Fibroblast of lung (primary cell): ENCODE measurements around the gene ENOX1. TPM values are rescaled to one million over a fixed set of nuclear protein-coding genes. Genes with fewer than 3 reads are reported as not detected.

Experiments
- DNase-seq, 2 donors: peaks; one replicate each; pipeline versions ENCODE4 v3.0.0 to v3.0.0-alpha.2; 2010; ENCODE audit warnings: low read depth in 2 of 2
- H2AFZ ChIP-seq: 2 replicates; pipeline ENCODE4 v1.5.1; 2012; ENCODE audit warnings: low read length, control low read depth, inconsistent platforms
- H3K27ac ChIP-seq: 2 replicates; pipeline ENCODE4 v1.5.1; 2011; ENCODE audit warnings: low read length, control low read depth; ENCODE audit not compliant: insufficient read depth
- H3K27me3 ChIP-seq: 2 replicates; pipeline ENCODE4 v1.5.1; 2011; ENCODE audit warnings: mild to moderate bottlenecking, low read length; ENCODE audit not compliant: control insufficient read depth, insufficient read depth
- H3K36me3 ChIP-seq: 2 replicates; pipeline ENCODE4 v1.5.1; 2011; ENCODE audit warnings: low read length; ENCODE audit not compliant: control insufficient read depth, insufficient read depth
- H3K4me1 ChIP-seq: 2 replicates; pipeline ENCODE4 v1.5.1; 2011; ENCODE audit warnings: low read length; ENCODE audit not compliant: control insufficient read depth, insufficient read depth; ENCODE audit errors: extremely low read depth
- H3K4me2 ChIP-seq: 2 replicates; pipeline ENCODE4 v1.5.1; 2011; ENCODE audit warnings: low read length, control low read depth; ENCODE audit not compliant: insufficient read depth; ENCODE audit errors: extremely low read depth
- H3K4me3 ChIP-seq, 4 experiments: fragments of 200-600 bp in 1 of 4; sonication (generic) in 1 of 4; replicated peaks in 1 of 4; 2 replicates each; pipeline ENCODE4 v1.5.1; 2011 to 2016; ENCODE audit warnings: low read length in 4 of 4, low read depth in 3 of 4, mild to moderate bottlenecking in 3 of 4, control low read depth in 2 of 4, inconsistent platforms in 1 of 4, mixed read lengths in 1 of 4; ENCODE audit not compliant: insufficient read depth in 1 of 4; ENCODE audit errors: control extremely low read depth in 1 of 4
- H3K79me2 ChIP-seq: 2 replicates; pipeline ENCODE4 v1.5.1; 2012; ENCODE audit warnings: mild to moderate bottlenecking, low read length, inconsistent platforms; ENCODE audit not compliant: control insufficient read depth, insufficient read depth
- H3K9ac ChIP-seq: 2 replicates; pipeline ENCODE4 v1.5.1; 2011; ENCODE audit warnings: mild to moderate bottlenecking, low read length, control low read depth; ENCODE audit not compliant: insufficient read depth
- H3K9me3 ChIP-seq: 2 replicates; pipeline ENCODE4 v1.5.1; 2012; ENCODE audit warnings: low read depth, low read length; ENCODE audit not compliant: control insufficient read depth, insufficient read depth
- H4K20me1 ChIP-seq: 2 replicates; pipeline ENCODE4 v1.5.1; 2011; ENCODE audit warnings: low read length; ENCODE audit not compliant: control insufficient read depth, insufficient read depth; ENCODE audit errors: extremely low read depth
- CTCF ChIP-seq, 2 donors: IDR thresholded peaks in 1 of 2; conservative IDR thresholded peaks in 1 of 2; 1 replicate in 1 of 2; 2 replicates in 1 of 2; pipeline ENCODE4 v1.5.1; 2011 to 2012; ENCODE audit warnings: low read length in 2 of 2, control low read depth in 1 of 2, inconsistent platforms in 1 of 2, low read depth in 1 of 2, mild to moderate bottlenecking in 1 of 2
- EZH2 ChIP-seq: IDR thresholded peaks from 2 replicates; pipeline ENCODE4 v1.5.1; 2012; ENCODE audit warnings: low read length, control low read depth, mild to moderate bottlenecking; ENCODE audit errors: missing control alignments
- polyA plus RNA-seq, 2 donors: library from polyadenylated mRNA; depleted of rRNA in 1 of 2; stranded (reverse) in 1 of 2; unstranded in 1 of 2; fragments of >200 nt; gene quantifications; 2 replicates each; pipeline ENCODE4 v1.2.1, GENCODE V29; 2011 to 2012; ENCODE audit warnings: missing spikeins in 1 of 2
- total RNA-seq: library from RNA; depleted of rRNA; stranded (reverse); fragments of >200 nt; gene quantifications from 2 replicates; pipeline ENCODE4 v1.2.1, GENCODE V29; 2014

The ENOX1 gene
- total and polyA plus RNA-seq, 2 donors (not counting 1 experiment from before 2014, with no cell fraction given): 3.5 to 7.6 TPM

DNA sequence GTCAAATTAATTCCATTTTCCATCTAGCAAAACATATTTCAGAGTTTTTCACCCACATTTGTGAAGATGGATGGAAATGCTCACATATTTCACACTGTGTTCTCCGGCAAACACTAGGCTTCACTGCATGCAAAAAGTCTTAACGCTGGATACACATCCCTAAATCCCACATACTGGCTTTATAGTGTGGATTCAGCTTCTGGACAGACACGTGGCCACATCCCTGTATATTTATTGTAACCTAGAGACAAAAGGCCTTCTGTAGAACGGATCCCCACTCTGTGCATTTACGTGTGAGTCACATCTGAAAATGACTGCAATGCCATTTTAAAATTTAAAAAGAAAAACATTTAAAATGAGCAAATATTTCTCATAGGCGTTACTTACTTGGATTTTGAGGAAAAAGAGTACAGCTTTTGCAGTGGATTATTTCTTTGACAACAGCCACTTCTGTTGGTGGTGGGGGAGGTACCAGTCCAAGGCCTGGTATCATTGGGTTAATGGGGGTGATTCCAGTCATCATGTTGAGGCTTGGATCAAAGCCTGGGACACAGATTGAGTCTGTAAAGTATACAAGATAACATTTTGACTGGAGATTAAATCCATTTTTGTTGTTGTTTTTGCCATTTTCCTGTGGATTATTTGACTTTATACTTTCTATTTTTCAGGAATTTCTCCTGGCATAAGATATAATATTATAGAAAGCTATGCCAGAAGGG, 425.7 kb downstream of the ENOX1 start:
- H3K4me1 ChIP-seq: peaks cover 5% of the 10 kb centered on the region
- TF ChIP-seq EZH2 (no peak), CTCF (conservative IDR thresholded peaks at IDR 0.05 in 1 of 2, IDR thresholded peaks at IDR 0.05 in 1 of 2; ENCODE audit: low read depth in 1 of 2, low read length in 2 of 2) (no peak)
- H2AFZ ChIP-seq: no peak overlapping the region
- no peaks in the 10 kb centered on the region for H4K20me1 ChIP-seq
- H3K9me3 ChIP-seq: no peaks in the 10 kb centered on the region
- peak in 1 of 2 donors; percentile 63 for DNase-seq
- H3K27me3 ChIP-seq: no peaks in the 10 kb centered on the region
- no peak overlapping the region for H3K9ac ChIP-seq
- no peak overlapping the region for H3K27ac ChIP-seq
- no peaks in the 10 kb centered on the region for H3K79me2 ChIP-seq
- H3K4me3 ChIP-seq: no peak overlapping the region
- H3K4me2 ChIP-seq: no peak overlapping the region
- H3K36me3 ChIP-seq: no peaks in the 10 kb centered on the region

- TF ChIP-seq CTCF (conservative IDR thresholded peaks at IDR 0.05 in 1 of 2, IDR thresholded peaks at IDR 0.05 in 1 of 2; ENCODE audit: low read depth in 1 of 2, low read length in 2 of 2) (no peak), EZH2 (no peak)
- DNase-seq: no peak
- H3K36me3 ChIP-seq: no peaks in the 10 kb centered on the region
- no peak overlapping the region for H3K27ac ChIP-seq
- H3K79me2 ChIP-seq: no peaks in the 10 kb centered on the region
- no peak overlapping the region for H3K4me3 ChIP-seq
- H3K27me3 ChIP-seq: no peaks in the 10 kb centered on the region
- no peaks in the 10 kb centered on the region for H4K20me1 ChIP-seq
- H3K4me1 ChIP-seq: peaks cover 5% of the 10 kb centered on the region
- H2AFZ ChIP-seq: no peak overlapping the region
- no peak overlapping the region for H3K4me2 ChIP-seq
- H3K9ac ChIP-seq: no peak overlapping the region
- no peaks in the 10 kb centered on the region for H3K9me3 ChIP-seq
Observed at GRCh38 chr13:43360171-43360570, 426.6 kb downstream of the ENOX1 start.

DNA sequence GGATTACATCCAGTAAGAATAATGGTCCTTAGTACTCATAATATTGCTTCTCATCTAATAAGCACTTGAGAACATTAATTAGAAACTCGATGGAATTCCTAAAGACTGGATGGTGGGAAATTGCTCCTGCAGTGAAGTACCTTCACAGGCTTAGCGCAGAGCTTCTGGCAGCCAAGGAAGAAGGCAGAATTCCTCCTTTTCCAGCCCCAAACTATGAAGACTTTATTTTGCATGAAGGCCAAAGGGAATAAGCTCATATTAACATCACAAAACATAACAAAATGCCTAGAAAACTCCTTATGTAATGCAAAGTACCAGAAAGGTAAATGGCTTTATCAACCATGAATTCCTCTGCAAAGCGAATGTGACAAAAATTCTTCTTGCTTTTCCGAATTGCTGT, 427.2 kb downstream of the ENOX1 start:
- DNase-seq: no peak
- TF ChIP-seq EZH2: no peak
- TF ChIP-seq CTCF (conservative IDR thresholded peaks at IDR 0.05 in 1 of 2, IDR thresholded peaks at IDR 0.05 in 1 of 2; ENCODE audit: low read depth in 1 of 2, low read length in 2 of 2): no peak

More for the DNA sequence above, 427.2 kb downstream of the ENOX1 start:
- Histone ChIP-seq H3K4me1 (no peaks in the 10 kb centered on the region), H3K27me3 (no peaks in the 10 kb centered on the region), H3K4me2 (no peak overlapping the region), H4K20me1 (no peaks in the 10 kb centered on the region), H3K79me2 (no peaks in the 10 kb centered on the region), H3K4me3 (no peak overlapping the region), H3K9me3 (no peaks in the 10 kb centered on the region), H3K9ac (no peak overlapping the region), H3K27ac (no peak overlapping the region), H3K36me3 (no peaks in the 10 kb centered on the region), H2AFZ (no peak overlapping the region)
